Measurements from ENCODE around the gene RAB3A.

GRCh38 chr19:18252370-18252717 is 48.5 kb upstream of the RAB3A start:
- TF ChIP-seq CTCF (conservative IDR thresholded peaks at IDR 0.05; ENCODE audit: low read length) (no peak), EZH2phosphoT487 (IDR thresholded peaks at IDR 0.05; ENCODE audit: borderline replicate concordance) (no peak)
